Effector memory CD4-positive, alpha-beta T cell (primary cell): ENCODE measurements around the gene SH2D4B.

Experiments
- DNase-seq, 3 donors: peaks; one replicate each; pipeline ENCODE4 v3.0.0-alpha.2; 2020
- H3K27ac ChIP-seq: 2 replicates; pipeline ENCODE4 v1.7.0; 2013; ENCODE audit warnings: mild to moderate bottlenecking, low read length, moderate library complexity; ENCODE audit not compliant: insufficient read depth, poor library complexity, severe bottlenecking
- H3K27me3 ChIP-seq: replicated peaks from 2 replicates; pipeline ENCODE4 v1.7.0; 2013; ENCODE audit warnings: mild to moderate bottlenecking, low read length; ENCODE audit not compliant: insufficient read depth, control insufficient read depth, poor library complexity, severe bottlenecking
- H3K36me3 ChIP-seq: 2 replicates; pipeline ENCODE4 v1.7.0; 2013; ENCODE audit warnings: mild to moderate bottlenecking, low read length, moderate library complexity; ENCODE audit not compliant: control insufficient read depth, insufficient read depth
- H3K4me1 ChIP-seq: 2 replicates; pipeline ENCODE4 v1.7.0; 2013; ENCODE audit warnings: low read length, mild to moderate bottlenecking; ENCODE audit not compliant: control insufficient read depth, insufficient read depth, poor library complexity, severe bottlenecking
- H3K4me3 ChIP-seq: 2 replicates; pipeline ENCODE4 v1.7.0; 2013; ENCODE audit warnings: low read length, low read depth, mild to moderate bottlenecking; ENCODE audit not compliant: insufficient read depth, poor library complexity, severe bottlenecking
- H3K9me3 ChIP-seq: 2 replicates; pipeline ENCODE4 v1.7.0; 2013; ENCODE audit warnings: mild to moderate bottlenecking, low read length, moderate library complexity; ENCODE audit not compliant: control insufficient read depth

The SH2D4B gene

DNA sequence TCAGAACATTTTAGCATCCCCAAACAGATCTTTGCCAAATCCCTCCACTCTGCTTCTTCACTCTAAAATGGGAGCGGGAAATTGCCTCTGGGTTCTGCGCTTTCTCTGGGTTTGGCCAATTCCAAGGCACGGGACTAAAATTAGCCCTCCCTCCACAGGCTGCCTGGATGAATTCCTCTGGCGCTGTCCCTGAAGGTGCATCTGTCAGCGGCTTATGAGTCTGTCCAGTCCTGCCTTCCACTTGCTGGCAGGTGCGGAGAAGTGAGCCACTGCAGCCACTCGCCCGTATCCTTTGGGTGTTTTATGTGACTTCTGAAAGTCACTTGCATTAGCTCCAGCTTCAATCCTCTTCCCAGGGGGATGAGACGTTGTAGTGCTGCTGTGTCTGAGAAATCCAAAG is 121.6 kb downstream of the SH2D4B start:
- H3K4me1 ChIP-seq = no peaks in the 10 kb centered on the region
- no peak overlapping the region for H3K27ac ChIP-seq
- DNase-seq = no peak
- H3K27me3 ChIP-seq = no peaks in the 10 kb centered on the region
- no peaks in the 10 kb centered on the region for H3K36me3 ChIP-seq
- no peak overlapping the region for H3K4me3 ChIP-seq
- H3K9me3 ChIP-seq = peaks cover 5% of the 10 kb centered on the region

DNA sequence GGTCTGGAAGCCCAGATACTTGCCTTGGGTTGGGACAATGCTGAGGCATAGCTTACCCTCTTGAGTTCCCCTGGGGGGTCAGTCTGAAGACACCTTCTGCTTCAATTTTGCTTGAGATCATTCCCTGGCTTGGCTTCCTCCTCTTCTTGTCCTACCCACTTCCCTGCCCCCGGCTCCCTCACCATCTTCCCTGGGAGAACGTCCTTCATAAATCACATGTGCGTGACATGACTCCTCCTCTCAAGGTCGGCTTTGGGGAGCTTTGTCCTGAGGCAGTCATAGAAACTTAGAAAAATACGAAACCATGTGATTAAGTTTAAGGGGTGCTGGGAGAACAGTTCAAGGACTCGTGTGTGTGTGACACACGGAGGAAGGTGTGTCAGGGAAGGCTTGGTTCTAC is 122.6 kb downstream of the SH2D4B start:
- Histone ChIP-seq H3K36me3 (no peaks in the 10 kb centered on the region), H3K9me3 (peaks cover 5% of the 10 kb centered on the region), H3K27ac (no peak overlapping the region), H3K4me1 (no peaks in the 10 kb centered on the region), H3K27me3 (no peaks in the 10 kb centered on the region), H3K4me3 (no peak overlapping the region)
- no peak for DNase-seq

DNA sequence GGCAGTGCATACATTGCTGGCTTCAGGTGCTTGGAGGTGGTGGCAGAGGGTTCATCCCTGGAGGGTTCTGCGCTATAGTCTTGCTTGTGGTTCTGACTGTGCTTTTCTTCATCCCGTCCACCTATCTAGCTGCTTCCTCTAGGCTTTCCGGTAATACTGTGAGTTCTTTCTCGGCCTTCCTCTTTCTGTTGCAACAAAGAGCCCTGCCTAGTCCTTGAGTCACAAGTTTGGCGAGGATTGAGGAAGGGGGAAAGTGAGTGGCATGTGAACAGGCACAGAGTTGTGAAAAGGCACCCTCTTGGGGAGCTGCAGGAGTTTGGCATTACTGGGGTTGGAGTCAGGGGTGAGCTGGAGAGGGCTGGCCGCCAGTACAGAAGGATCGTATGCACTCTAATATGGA is 123.0 kb downstream of the SH2D4B start:
- no peaks in the 10 kb centered on the region for H3K36me3 ChIP-seq
- DNase-seq = no peak
- H3K4me3 ChIP-seq = no peak overlapping the region
- no peaks in the 10 kb centered on the region for H3K27me3 ChIP-seq
- H3K9me3 ChIP-seq = peaks cover 5% of the 10 kb centered on the region
- no peak overlapping the region for H3K27ac ChIP-seq
- no peaks in the 10 kb centered on the region for H3K4me1 ChIP-seq

DNA sequence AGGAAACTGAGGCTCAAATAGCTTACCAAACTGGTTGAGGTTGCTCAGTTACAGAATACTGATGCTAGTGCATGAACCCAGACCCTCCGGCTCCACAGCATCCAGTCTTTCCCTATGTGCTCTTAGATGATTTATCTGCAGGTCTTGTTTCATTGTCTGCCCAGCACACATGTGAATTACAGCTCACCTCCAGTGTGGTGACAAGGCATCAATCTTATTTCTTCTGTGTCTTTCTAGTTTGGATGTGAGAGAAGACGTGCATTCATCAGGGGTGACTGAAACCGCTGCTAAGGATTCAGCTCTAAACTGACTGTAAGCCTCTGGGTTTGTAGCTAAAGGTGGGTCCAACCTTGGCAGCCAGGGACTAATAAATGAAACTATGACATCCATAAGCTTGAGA is 123.8 kb downstream of the SH2D4B start:
- DNase-seq = no peak
- peaks cover 3% of the 10 kb centered on the region for H3K9me3 ChIP-seq
- no peak overlapping the region for H3K4me3 ChIP-seq
- no peak overlapping the region for H3K27ac ChIP-seq
- no peaks in the 10 kb centered on the region for H3K27me3 ChIP-seq
- no peaks in the 10 kb centered on the region for H3K4me1 ChIP-seq
- no peaks in the 10 kb centered on the region for H3K36me3 ChIP-seq

DNA sequence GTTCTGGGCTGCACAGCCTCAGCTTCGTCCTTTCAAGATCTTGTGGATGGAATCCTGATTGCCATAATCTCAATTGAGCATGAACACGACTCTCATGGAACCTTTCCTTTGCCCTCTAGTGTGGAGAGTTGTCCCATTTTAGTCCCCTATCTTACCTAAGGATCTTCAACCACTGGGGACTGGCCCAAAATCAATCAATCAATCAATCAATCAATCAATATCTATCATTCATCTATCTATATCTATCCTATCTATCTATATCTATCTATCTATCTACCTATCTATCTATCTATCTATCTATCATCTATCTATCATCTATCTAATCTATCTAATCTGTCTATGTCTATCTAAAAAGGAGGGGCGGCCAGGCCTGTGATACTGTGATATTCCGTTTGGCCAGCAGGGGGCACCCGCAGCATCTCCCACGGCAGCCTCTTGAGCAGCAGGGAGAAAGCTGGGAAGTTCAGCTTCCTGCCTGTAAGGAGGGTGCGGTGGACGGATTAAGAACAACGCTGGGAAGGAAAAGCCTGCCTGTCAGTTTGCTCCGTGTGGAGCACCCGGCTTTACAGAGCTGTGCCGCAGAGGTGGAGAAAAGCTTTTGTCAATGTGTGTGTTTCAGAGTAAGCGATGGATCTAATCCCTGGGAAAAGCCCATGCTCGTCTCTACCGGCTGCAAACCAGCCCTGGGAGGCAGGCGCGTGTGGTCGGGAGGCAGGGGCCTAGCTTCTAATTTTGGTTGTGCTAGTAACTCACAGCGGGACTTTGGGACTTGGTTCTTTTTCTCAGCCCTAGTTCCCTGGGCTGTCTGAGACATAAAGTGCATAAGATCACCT is 124.9 kb downstream of the SH2D4B start:
- no peak overlapping the region for H3K4me3 ChIP-seq
- H3K27me3 ChIP-seq = no peaks in the 10 kb centered on the region
- peak; percentile 14 to 37 (median 34) for DNase-seq
- no peaks in the 10 kb centered on the region for H3K4me1 ChIP-seq
- no peaks in the 10 kb centered on the region for H3K9me3 ChIP-seq
- H3K36me3 ChIP-seq = no peaks in the 10 kb centered on the region
- H3K27ac ChIP-seq = no peak overlapping the region

DNA sequence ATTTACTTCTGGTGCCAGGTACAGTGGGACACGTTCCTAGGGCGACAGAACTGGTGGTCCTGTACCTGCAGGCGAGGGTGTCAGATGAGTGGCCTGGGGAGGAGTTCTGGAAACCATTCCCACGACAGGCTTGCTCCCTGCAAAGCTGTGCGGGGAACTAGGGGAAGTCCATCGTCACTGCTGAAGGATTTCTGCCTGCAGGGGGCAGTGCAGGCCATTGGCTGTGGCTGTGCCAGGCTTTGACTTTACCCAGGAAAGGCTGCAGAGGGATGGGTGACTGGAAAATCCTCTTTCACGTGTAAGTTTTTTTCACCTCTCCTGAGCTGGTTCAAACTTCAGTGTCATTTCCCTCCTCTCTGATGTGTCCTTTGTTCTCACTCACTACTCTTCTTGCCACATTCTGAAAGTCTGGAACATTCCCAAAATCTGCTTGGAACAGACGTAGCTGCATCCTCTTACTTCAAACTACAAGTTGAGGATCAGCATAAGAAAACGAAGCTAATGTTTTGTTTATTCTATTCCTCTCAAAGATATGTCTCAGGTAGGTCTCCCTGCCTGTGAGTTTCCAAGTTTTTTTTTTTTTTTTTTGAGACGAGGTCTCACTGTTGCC is 126.5 kb downstream of the SH2D4B start:
- no peaks in the 10 kb centered on the region for H3K4me1 ChIP-seq
- H3K36me3 ChIP-seq = no peaks in the 10 kb centered on the region
- DNase-seq = peak in 1 of 3 donors; percentile 10
- H3K27ac ChIP-seq = no peak overlapping the region
- no peaks in the 10 kb centered on the region for H3K9me3 ChIP-seq
- H3K4me3 ChIP-seq = no peak overlapping the region
- no peaks in the 10 kb centered on the region for H3K27me3 ChIP-seq

DNA sequence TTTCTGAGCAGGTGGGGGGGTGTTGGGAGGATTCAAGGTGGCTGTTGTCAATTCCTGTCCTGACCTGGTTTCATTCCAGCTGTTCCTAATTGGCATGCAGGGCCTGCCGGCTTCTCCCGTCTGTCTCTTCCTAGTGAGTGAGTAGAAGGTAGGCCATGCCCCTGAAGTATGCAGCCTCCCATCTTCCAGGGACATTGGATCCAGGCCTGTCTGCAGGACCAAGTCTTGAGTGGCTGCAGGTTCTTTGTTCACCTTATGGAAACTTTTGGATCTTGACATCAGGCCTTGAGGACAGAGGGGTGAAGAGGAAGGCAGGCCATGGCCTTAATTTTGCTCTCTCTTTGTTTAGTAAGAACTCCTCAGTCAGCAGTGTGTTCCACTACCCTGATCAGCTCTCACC is 131.8 kb downstream of the SH2D4B start:
- H3K4me3 ChIP-seq = no peak overlapping the region
- H3K27me3 ChIP-seq = no peaks in the 10 kb centered on the region
- DNase-seq = no peak
- H3K27ac ChIP-seq = no peak overlapping the region
- H3K4me1 ChIP-seq = no peaks in the 10 kb centered on the region
- H3K36me3 ChIP-seq = no peaks in the 10 kb centered on the region
- no peaks in the 10 kb centered on the region for H3K9me3 ChIP-seq

DNA sequence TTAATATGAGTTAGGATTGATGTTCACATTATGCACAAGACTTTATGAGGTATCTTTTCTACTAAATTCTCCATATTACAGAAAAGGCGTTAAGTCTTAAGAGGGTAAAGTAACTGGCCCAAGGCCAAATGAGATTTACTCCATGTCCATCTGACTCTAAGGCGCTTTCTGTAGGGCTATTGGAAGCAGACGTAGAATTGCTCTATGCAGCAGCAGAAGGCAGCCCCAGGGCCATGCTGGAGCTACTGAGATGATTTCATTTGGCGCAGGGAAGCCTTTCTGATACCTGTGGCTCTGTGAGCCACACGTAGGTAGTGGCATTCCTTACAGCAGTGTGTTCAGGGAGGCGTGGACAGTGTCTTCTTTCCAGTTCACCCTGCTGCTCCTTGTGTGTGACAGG is 133.1 kb downstream of the SH2D4B start:
- Histone ChIP-seq H3K9me3 (no peaks in the 10 kb centered on the region), H3K4me1 (no peaks in the 10 kb centered on the region), H3K36me3 (no peaks in the 10 kb centered on the region), H3K4me3 (no peak overlapping the region), H3K27me3 (no peaks in the 10 kb centered on the region), H3K27ac (no peak overlapping the region)
- no peak for DNase-seq

DNA sequence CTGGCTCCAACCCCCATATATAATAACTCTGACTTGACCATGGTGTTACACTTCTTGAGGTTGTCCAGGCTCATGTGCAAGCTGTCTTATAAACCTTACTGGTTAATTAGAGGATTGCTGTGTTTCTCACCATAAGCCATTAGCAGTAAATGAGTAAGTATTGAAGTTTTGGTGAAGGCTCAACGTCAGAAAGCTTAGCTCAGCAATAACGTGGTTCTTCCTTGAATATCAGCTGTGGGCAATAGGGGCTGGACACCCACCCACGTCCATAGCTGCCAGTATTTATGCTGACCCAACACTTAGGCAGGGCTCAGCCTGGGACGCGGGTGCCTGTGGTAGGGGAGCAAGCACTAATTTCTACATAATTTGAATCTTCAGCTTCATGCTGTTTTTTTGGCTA is 134.1 kb downstream of the SH2D4B start:
- no peak for DNase-seq
- H3K4me1 ChIP-seq = no peaks in the 10 kb centered on the region
- H3K4me3 ChIP-seq = no peak overlapping the region
- no peaks in the 10 kb centered on the region for H3K9me3 ChIP-seq
- no peaks in the 10 kb centered on the region for H3K27me3 ChIP-seq
- no peaks in the 10 kb centered on the region for H3K36me3 ChIP-seq
- H3K27ac ChIP-seq = no peak overlapping the region

DNA sequence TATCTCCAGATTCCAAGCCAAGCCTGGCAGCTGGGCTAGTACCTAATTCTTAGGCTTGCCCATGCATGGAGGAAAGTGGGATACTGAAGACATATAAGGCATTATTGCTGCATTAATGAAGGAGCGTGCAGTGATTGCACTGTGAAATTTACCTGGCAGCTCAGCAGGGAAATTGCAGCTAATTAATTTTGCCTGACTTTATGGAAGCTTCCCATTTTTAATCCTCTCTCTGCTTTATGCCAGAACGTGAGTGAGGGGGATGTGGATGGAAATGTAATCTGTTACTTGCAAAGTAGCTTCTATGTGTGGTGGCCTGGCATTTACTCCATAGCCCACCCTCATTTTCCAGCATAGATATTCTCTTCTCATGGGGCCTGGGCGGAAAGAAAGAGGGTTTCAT is 134.9 kb downstream of the SH2D4B start:
- Histone ChIP-seq H3K9me3 (no peaks in the 10 kb centered on the region), H3K27ac (no peak overlapping the region), H3K4me3 (no peak overlapping the region), H3K27me3 (no peaks in the 10 kb centered on the region), H3K4me1 (no peaks in the 10 kb centered on the region), H3K36me3 (no peaks in the 10 kb centered on the region)
- DNase-seq = no peak
